MG63 (cell line): ENCODE measurements around the gene SHPK. TPM values are rescaled to one million over a fixed set of nuclear protein-coding genes. Genes with fewer than 3 reads are reported as not detected.
"Not testable (repeated sequence)": the region's sequence is repeated elsewhere in the genome, so short reads cannot be mapped to it uniquely, and the experiment has no call there.

ENCODE experiments used
- DNase-seq: peaks from one replicate; pipeline ENCODE4 v3.0.0-alpha.2; 2020
- H3K27me3 ChIP-seq: fragments of 250-450 bp; sonication (Bioruptor Pico); 2 replicates; pipeline ENCODE4 v1.5.1; 2020; ENCODE audit warnings: mild to moderate bottlenecking, moderate library complexity
- H3K36me3 ChIP-seq: fragments of 250-450 bp; sonication (Bioruptor Pico); 2 replicates; pipeline ENCODE4 v1.5.1; 2020; ENCODE audit warnings: mild to moderate bottlenecking, moderate library complexity
- H3K4me3 ChIP-seq: fragments of 250-450 bp; sonication (Bioruptor Pico); 2 replicates; pipeline ENCODE4 v1.5.1; 2020; ENCODE audit warnings: mild to moderate bottlenecking, moderate library complexity
- H3K9me3 ChIP-seq: fragments of 250-450 bp; sonication (Bioruptor Pico); 2 replicates; pipeline ENCODE4 v1.5.1; 2020; ENCODE audit warnings: mild to moderate bottlenecking, moderate library complexity
- total RNA-seq: library from RNA; depleted of rRNA; stranded (reverse); fragments of >200 nt; shearing (Covaris generic); gene quantifications from 2 replicates; pipeline ENCODE4 v1.2.3, GENCODE V29; 2014; ENCODE audit warnings: low replicate concordance

SHPK gene
- total RNA-seq, 1 experiment from 2014 or later, result 3.8 TPM

- H3K27me3 ChIP-seq, result no peaks in the 10 kb centered on the region
- no peak for DNase-seq
- H3K4me3 ChIP-seq, result no peak overlapping the region
- H3K9me3 ChIP-seq, result no peaks in the 10 kb centered on the region
- no peaks in the 10 kb centered on the region for H3K36me3 ChIP-seq
Observed at GRCh38 chr17:3582915-3583314, 53.1 kb downstream of the SHPK start.

- not testable (repeated sequence) for DNase-seq, H3K4me3 ChIP-seq, H3K27me3 ChIP-seq, H3K36me3 ChIP-seq, H3K9me3 ChIP-seq
Observed at GRCh38 chr17:3578667-3579066, 57.4 kb downstream of the SHPK start.

- no peaks in the 10 kb centered on the region for H3K36me3 ChIP-seq
Observed at GRCh38 chr17:3576970-3577369, 59.1 kb downstream of the SHPK start.

GRCh38 chr17:3575511-3575910 is 60.5 kb downstream of the SHPK start:
- Histone ChIP-seq H3K36me3 (no peaks in the 10 kb centered on the region), H3K9me3 (no peaks in the 10 kb centered on the region), H3K4me3 (no peak overlapping the region), H3K27me3 (no peaks in the 10 kb centered on the region)
- DNase-seq, result peak; percentile 45

More at GRCh38 chr17:3576970-3577369, 59.1 kb downstream of the SHPK start:
- H3K27me3 ChIP-seq, result no peaks in the 10 kb centered on the region
- H3K9me3 ChIP-seq, result no peaks in the 10 kb centered on the region
- DNase-seq, result no peak
- no peak overlapping the region for H3K4me3 ChIP-seq

GRCh38 chr17:3574231-3574630 is 61.8 kb downstream of the SHPK start:
- Histone ChIP-seq H3K36me3 (no peaks in the 10 kb centered on the region), H3K4me3 (no peak overlapping the region), H3K27me3 (no peaks in the 10 kb centered on the region), H3K9me3 (no peaks in the 10 kb centered on the region)
- no peak for DNase-seq

- Histone ChIP-seq H3K9me3 (no peaks in the 10 kb centered on the region), H3K36me3 (no peaks in the 10 kb centered on the region), H3K4me3 (no peak overlapping the region), H3K27me3 (no peaks in the 10 kb centered on the region)
- DNase-seq, result no peak
Observed at GRCh38 chr17:3573246-3574100, 62.6 kb downstream of the SHPK start.

GRCh38 chr17:3572231-3572630 is 63.8 kb downstream of the SHPK start:
- no peak for DNase-seq
- H3K36me3 ChIP-seq, result no peaks in the 10 kb centered on the region
- H3K27me3 ChIP-seq, result no peaks in the 10 kb centered on the region

GRCh38 chr17:3571043-3571900 is 64.8 kb downstream of the SHPK start:
- Histone ChIP-seq H3K9me3 (no peaks in the 10 kb centered on the region), H3K36me3 (no peaks in the 10 kb centered on the region), H3K27me3 (no peaks in the 10 kb centered on the region), H3K4me3 (no peak overlapping the region)
- DNase-seq, result no peak

More at GRCh38 chr17:3572231-3572630, 63.8 kb downstream of the SHPK start:
- Histone ChIP-seq H3K9me3 (no peaks in the 10 kb centered on the region), H3K4me3 (no peak overlapping the region)

GRCh38 chr17:3569534-3570137 is 66.4 kb downstream of the SHPK start:
- DNase-seq, result no peak

GRCh38 chr17:3566551-3566950 is 69.5 kb downstream of the SHPK start:
- Histone ChIP-seq H3K36me3 (no peaks in the 10 kb centered on the region), H3K9me3 (no peaks in the 10 kb centered on the region), H3K27me3 (no peaks in the 10 kb centered on the region), H3K4me3 (no peak overlapping the region)
- DNase-seq, result no peak

More at GRCh38 chr17:3569534-3570137, 66.4 kb downstream of the SHPK start:
- no peaks in the 10 kb centered on the region for H3K36me3 ChIP-seq
- H3K27me3 ChIP-seq, result no peaks in the 10 kb centered on the region
- H3K9me3 ChIP-seq, result no peaks in the 10 kb centered on the region
- no peak overlapping the region for H3K4me3 ChIP-seq

- Histone ChIP-seq H3K36me3 (no peaks in the 10 kb centered on the region), H3K9me3 (no peaks in the 10 kb centered on the region), H3K4me3 (no peak overlapping the region), H3K27me3 (no peaks in the 10 kb centered on the region)
- no peak for DNase-seq
Observed at GRCh38 chr17:3565143-3565542, 70.9 kb downstream of the SHPK start.

GRCh38 chr17:3564241-3564640 is 71.8 kb downstream of the SHPK start:
- not testable (repeated sequence) for H3K9me3 ChIP-seq, DNase-seq, H3K4me3 ChIP-seq, H3K27me3 ChIP-seq, H3K36me3 ChIP-seq

- no peaks in the 10 kb centered on the region for H3K9me3 ChIP-seq
- DNase-seq, result no peak
- H3K27me3 ChIP-seq, result no peaks in the 10 kb centered on the region
- no peaks in the 10 kb centered on the region for H3K36me3 ChIP-seq
- no peak overlapping the region for H3K4me3 ChIP-seq
Observed at GRCh38 chr17:3559270-3559645, 76.8 kb downstream of the SHPK start.

GRCh38 chr17:3558603-3559269 is 77.3 kb downstream of the SHPK start:
- Histone ChIP-seq H3K9me3 (no peaks in the 10 kb centered on the region), H3K4me3 (no peak overlapping the region), H3K36me3 (no peaks in the 10 kb centered on the region), H3K27me3 (no peaks in the 10 kb centered on the region)
- no peak for DNase-seq
